ENCODE data around the gene TRMT44.
"Not testable (repeated sequence)": the region's sequence is repeated elsewhere in the genome, so short reads cannot be mapped to it uniquely, and the experiment has no call there.

Gene TRMT44

DNA sequence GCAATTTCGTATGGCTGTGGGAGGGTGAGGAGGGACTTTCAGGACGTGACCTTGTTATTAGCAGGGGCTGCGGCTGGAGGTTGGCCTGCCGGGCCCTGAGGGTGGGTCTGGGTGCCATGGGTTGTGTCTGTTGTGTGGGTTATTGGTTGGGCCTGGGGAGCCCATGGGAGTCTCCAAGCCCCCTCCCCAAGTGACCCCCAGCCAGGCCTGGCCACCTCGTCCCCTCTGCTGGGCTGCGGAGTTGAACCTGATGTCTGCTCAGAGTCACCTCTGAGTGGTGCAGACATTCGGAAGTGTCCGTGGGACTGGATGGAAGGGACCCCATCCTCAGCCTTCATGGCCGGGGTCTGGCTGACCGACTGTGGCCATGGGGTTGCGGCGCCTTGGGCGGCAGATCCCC, 67.7 kb downstream of the TRMT44 start:
- no peak for TF ChIP-seq ZFX (IDR thresholded peaks at IDR 0.05; ENCODE audit: borderline replicate concordance)
- TF ChIP-seq, protein P1, sequence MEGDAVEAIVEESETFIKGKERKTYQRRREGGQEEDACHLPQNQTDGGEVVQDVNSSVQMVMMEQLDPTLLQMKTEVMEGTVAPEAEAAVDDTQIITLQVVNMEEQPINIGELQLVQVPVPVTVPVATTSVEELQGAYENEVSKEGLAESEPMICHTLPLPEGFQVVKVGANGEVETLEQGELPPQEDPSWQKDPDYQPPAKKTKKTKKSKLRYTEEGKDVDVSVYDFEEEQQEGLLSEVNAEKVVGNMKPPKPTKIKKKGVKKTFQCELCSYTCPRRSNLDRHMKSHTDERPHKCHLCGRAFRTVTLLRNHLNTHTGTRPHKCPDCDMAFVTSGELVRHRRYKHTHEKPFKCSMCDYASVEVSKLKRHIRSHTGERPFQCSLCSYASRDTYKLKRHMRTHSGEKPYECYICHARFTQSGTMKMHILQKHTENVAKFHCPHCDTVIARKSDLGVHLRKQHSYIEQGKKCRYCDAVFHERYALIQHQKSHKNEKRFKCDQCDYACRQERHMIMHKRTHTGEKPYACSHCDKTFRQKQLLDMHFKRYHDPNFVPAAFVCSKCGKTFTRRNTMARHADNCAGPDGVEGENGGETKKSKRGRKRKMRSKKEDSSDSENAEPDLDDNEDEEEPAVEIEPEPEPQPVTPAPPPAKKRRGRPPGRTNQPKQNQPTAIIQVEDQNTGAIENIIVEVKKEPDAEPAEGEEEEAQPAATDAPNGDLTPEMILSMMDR (IDR thresholded peaks at IDR 0.05) = no peak
- H3K27ac ChIP-seq = no peak overlapping the region

DNA sequence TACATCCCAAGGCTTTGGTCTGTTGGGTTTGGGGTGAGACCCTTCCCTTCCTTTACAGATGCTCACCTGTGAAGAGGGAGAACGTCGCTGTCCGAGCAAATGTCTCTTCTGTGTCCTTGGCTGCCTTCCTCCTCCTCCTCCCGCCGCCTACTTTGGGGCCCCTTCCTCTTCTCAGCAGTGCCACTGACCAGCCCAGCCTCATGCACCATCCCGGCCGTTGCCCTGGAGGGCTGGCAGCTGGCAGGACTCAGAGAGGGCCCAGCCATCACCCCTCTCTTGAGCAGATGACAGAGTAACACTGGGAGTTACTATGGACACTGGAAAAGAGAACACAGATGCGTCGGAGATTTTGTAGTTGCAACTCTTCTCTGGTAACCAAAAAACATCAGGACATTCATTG, 68.2 kb downstream of the TRMT44 start:
- TF ChIP-seq, protein P1 (IDR thresholded peaks at IDR 0.05) = no peak
- TF ChIP-seq ZFX (IDR thresholded peaks at IDR 0.05; ENCODE audit: borderline replicate concordance) = no peak

GRCh38 chr4:8509311-8509950, 68.9 kb downstream of the TRMT44 start:
- H3K27ac ChIP-seq = no peak overlapping the region
- TF ChIP-seq, protein P1 (IDR thresholded peaks at IDR 0.05) = no peak
- TF ChIP-seq ZFX (IDR thresholded peaks at IDR 0.05; ENCODE audit: borderline replicate concordance) = no peak

More for the DNA sequence above, 68.2 kb downstream of the TRMT44 start:
- H3K27ac ChIP-seq = no peak overlapping the region

DNA sequence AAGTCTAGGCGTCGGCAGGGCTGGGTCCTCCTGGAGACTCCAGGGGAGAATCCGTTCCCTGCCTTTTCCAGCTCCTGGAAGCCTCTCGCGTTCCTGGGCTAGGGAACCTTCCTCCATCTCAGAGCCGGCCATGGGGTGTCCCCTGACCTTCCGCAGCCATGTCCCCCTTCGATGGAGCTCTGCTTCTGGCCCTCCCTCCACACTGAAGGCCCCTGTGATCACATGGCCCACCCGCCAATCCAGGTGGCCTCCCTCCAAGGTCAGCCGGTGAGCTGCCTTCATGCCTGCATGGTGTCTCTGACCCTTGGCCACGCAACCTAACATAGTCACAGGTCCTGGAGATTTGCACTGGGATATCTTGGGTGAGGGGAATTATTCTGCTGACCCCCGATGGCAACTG, 69.6 kb downstream of the TRMT44 start:
- no peak overlapping the region for H3K27ac ChIP-seq
- TF ChIP-seq, protein P1 (IDR thresholded peaks at IDR 0.05) = no peak
- TF ChIP-seq ZFX (IDR thresholded peaks at IDR 0.05; ENCODE audit: borderline replicate concordance) = no peak

GRCh38 chr4:8510611-8511285, 70.2 kb downstream of the TRMT44 start:
- H3K27ac ChIP-seq = no peak overlapping the region
- no peak for TF ChIP-seq ZFX (IDR thresholded peaks at IDR 0.05; ENCODE audit: borderline replicate concordance)
- TF ChIP-seq, protein P1 (IDR thresholded peaks at IDR 0.05) = no peak

DNA sequence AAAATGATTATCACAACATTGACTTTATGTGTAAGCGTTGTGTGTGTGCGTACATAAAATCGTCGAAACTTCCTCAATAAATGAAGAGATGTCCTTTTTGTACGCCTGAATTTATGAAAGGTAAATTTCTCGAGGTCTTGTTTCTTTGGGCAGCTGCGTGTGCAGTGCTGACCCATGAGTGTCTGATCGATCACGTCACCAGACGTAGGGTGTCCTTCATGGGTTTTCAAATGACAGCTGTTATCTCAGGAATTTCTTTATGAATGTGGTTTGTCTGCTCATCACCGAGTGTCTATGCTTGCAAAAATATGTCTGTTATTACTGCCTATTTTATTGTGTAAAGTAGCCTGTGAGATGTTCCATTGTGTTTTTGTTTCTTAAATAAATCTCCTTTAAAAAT, 71.9 kb downstream of the TRMT44 start:
- no peak overlapping the region for H3K27ac ChIP-seq
- no peak for TF ChIP-seq ZFX (IDR thresholded peaks at IDR 0.05; ENCODE audit: borderline replicate concordance)
- TF ChIP-seq, protein P1 (IDR thresholded peaks at IDR 0.05) = no peak

DNA sequence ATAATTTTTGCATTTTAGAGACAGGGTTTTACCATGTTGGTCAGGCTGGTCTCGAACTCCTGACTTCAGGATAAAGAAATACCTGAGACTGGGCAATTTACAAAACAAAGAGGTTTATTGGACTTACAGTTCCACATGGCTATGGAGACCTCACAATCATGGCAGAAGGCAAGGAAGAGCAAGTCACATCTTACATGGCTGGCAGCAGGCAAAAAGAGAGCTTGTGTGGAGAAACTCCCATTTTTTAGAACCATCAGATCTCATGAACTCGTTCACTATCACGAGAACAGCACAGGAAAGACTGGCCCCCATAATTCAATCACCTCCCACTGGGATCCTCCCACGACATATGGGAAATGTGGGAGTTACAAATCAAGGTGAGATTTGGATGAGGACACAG, 72.5 kb downstream of the TRMT44 start:
- H3K27ac ChIP-seq = not testable (repeated sequence)
